Left ventricle myocardium inferior (tissue), 1 donor: ENCODE results near the gene MTA3. TPM values are rescaled to one million over a fixed set of nuclear protein-coding genes. Genes with fewer than 3 reads are reported as not detected.

Experiments
- DNase-seq: peaks from one replicate; pipeline ENCODE4 v3.0.0-alpha.2; 2020
- H3K27ac ChIP-seq: fragments of 200-600 bp; replicated peaks from 2 replicates; pipeline ENCODE4 v1.8.0; 2021
- H3K27me3 ChIP-seq: fragments of 200-600 bp; 2 replicates; pipeline ENCODE4 v1.8.0; 2021; ENCODE audit warnings: low read depth
- H3K36me3 ChIP-seq: fragments of 200-600 bp; 2 replicates; pipeline ENCODE4 v1.8.0; 2021
- H3K4me1 ChIP-seq: fragments of 200-600 bp; 2 replicates; pipeline ENCODE4 v1.8.0; 2021
- H3K4me3 ChIP-seq: fragments of 200-600 bp; 2 replicates; pipeline ENCODE4 v1.8.0; 2021; ENCODE audit warnings: mild to moderate bottlenecking, moderate library complexity
- H3K9me3 ChIP-seq: fragments of 200-600 bp; replicated peaks from 2 replicates; pipeline ENCODE4 v1.8.0; 2021
- intact Hi-C: fragments of 100-400 bp; cut with micrococcal nuclease; formaldehyde crosslinking; loops from one replicate; pipeline ENCODE4 v1.11.0; 2022
- total RNA-seq: library from RNA; stranded (reverse); fragmentation: NEBNext Ultra II Directional; extraction: Animal tissue kit (Norgen Biotek cat#: 25700); gene quantifications from one replicate; pipeline ENCODE4 v1.2.1, GENCODE V29; 2021
- TF ChIP-seq, protein P1 (sequence below): fragments of 200-600 bp; IDR thresholded peaks from 2 replicates; pipeline ENCODE4 v1.8.0; 2021; ENCODE audit warnings: antibody characterized with exemption, mild to moderate bottlenecking, borderline replicate concordance
- donor health status: DM: no; HTN: yes; CAD: no; lungs with severe emphysema.

Gene MTA3
- total RNA-seq, 1 donor from 2014 or later: 18.1 TPM

DNA sequence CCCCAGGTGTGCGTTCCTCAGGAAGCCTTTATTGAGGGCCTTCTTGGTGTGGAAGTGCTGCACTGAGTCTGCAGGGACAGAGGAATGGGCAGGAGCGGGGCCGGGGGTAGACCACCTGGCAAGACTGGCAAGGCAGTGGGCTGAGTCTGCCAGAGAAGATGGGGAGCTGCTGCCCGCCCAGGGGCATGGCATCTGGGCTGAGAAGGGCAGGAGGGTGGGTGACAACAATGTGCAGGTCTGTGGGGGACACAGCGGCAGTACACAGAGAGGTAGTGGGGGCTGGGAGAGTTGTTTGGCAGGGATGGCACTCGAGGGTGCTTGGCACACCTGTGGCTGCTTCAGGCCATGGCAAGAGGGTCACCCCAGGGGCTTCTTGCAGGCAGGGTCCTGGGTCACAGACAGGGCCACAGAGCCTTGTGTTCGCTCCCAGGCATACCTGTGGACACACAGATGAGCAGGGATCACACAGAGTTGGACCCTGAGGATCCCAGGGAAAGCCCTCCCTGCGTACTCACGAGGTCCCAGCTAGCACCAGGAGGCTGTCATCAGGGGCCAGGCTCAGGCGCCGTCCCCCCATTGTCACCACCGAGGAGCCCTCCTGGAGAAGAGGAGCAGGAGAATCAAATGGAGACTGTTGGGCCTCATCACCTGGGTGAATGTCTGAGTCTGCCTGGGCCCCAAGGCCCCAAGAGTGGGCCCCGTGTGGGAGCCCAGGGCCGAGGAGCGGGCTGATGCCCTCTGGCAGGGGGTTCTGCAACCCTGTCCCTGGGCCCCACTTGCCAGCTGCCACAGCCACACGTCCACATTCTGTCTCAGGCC, 198.9 kb downstream of the MTA3 start:
- Histone ChIP-seq H3K27me3 (no peaks in the 10 kb centered on the region), H3K27ac (no peak overlapping the region), H3K36me3 (no peaks in the 10 kb centered on the region), H3K4me3 (no peak overlapping the region), H3K9me3 (no peaks in the 10 kb centered on the region), H3K4me1 (no peaks in the 10 kb centered on the region)
- intact Hi-C loops: no loop called here
- no peak for DNase-seq
- TF ChIP-seq, protein P1, sequence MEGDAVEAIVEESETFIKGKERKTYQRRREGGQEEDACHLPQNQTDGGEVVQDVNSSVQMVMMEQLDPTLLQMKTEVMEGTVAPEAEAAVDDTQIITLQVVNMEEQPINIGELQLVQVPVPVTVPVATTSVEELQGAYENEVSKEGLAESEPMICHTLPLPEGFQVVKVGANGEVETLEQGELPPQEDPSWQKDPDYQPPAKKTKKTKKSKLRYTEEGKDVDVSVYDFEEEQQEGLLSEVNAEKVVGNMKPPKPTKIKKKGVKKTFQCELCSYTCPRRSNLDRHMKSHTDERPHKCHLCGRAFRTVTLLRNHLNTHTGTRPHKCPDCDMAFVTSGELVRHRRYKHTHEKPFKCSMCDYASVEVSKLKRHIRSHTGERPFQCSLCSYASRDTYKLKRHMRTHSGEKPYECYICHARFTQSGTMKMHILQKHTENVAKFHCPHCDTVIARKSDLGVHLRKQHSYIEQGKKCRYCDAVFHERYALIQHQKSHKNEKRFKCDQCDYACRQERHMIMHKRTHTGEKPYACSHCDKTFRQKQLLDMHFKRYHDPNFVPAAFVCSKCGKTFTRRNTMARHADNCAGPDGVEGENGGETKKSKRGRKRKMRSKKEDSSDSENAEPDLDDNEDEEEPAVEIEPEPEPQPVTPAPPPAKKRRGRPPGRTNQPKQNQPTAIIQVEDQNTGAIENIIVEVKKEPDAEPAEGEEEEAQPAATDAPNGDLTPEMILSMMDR: no peak

- no peaks in the 10 kb centered on the region for H3K9me3 ChIP-seq
- H3K36me3 ChIP-seq: no peaks in the 10 kb centered on the region
- no peak overlapping the region for H3K4me3 ChIP-seq
- intact Hi-C loops: no loop called here
- no peaks in the 10 kb centered on the region for H3K27me3 ChIP-seq
- H3K4me1 ChIP-seq: no peaks in the 10 kb centered on the region
- no peak overlapping the region for H3K27ac ChIP-seq
- no peak for DNase-seq
- TF ChIP-seq, protein P1: no peak
These were observed 199.7 kb downstream of the MTA3 start for GRCh38 chr2:42767899-42768705.

DNA sequence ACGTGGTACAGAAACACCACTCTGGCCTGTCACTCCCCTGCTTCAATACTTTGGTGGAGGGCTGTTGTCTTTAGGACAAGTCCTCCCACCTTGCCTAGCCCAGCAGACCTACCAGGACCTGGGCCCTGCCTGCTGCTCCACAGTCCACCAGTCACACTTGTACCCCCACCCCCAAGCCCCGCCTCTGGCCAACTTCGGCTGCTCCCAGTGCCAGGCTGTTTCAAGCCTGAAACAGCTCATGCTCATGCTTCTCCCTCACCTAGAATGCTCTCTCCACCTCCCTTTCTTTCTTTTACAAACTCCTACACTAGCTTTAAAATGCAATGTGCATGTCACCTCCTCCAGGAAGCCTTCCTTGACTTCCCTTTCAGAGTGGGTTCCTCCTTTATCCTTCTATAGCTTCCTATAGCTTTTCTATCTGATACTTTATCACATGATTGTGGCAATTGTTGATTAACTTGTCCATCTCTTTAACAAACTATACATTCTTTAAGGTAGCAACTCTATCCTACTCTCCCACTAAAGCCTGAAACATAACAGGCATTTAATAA, 200.3 kb downstream of the MTA3 start:
- Histone ChIP-seq H3K27ac (no peak overlapping the region), H3K4me3 (no peak overlapping the region), H3K9me3 (no peaks in the 10 kb centered on the region), H3K36me3 (no peaks in the 10 kb centered on the region), H3K27me3 (no peaks in the 10 kb centered on the region), H3K4me1 (no peaks in the 10 kb centered on the region)
- intact Hi-C loops: no loop called here
- TF ChIP-seq, protein P1: no peak
- no peak for DNase-seq

DNA sequence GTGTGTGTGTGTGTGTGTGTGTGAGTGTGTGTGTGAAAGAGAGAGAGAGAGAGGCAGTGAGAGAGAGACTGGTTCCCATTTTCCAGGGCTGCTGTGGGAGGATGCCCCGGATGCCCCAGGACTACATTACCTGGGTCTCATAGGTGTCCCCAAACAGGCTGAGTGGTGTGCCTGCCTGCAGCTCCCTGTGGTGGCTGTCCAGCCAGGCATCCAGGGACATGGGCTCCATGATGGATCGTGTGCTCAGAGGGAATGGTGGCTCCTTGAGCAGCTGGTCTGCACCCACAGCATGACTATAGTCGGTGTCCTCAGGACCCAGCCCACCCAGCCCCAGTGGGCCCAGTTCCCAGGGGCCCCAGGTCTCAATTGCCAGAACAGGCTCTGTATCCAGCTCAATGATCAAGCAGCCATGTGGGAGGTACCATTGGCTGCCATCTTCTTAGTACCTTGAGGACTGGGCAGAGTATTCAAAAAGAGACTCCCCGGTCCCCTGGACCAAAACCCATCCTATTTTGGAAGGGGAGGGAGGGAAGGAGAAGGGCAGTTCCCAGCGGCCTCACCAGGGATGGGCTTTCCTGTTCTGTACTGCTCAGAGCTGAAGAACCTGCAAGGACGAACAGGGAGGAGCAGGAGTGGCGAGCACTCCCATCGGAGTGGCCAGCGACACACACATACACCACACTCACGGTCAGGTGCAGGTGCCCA, 201.3 kb downstream of the MTA3 start:
- H3K27ac ChIP-seq: no peak overlapping the region
- TF ChIP-seq, protein P1: no peak
- H3K4me1 ChIP-seq: no peaks in the 10 kb centered on the region
- H3K9me3 ChIP-seq: no peaks in the 10 kb centered on the region
- intact Hi-C loops: no loop called here
- no peaks in the 10 kb centered on the region for H3K36me3 ChIP-seq
- H3K4me3 ChIP-seq: no peak overlapping the region
- no peaks in the 10 kb centered on the region for H3K27me3 ChIP-seq
- no peak for DNase-seq
